ENCODE results near the gene TOGARAM2.

DNA sequence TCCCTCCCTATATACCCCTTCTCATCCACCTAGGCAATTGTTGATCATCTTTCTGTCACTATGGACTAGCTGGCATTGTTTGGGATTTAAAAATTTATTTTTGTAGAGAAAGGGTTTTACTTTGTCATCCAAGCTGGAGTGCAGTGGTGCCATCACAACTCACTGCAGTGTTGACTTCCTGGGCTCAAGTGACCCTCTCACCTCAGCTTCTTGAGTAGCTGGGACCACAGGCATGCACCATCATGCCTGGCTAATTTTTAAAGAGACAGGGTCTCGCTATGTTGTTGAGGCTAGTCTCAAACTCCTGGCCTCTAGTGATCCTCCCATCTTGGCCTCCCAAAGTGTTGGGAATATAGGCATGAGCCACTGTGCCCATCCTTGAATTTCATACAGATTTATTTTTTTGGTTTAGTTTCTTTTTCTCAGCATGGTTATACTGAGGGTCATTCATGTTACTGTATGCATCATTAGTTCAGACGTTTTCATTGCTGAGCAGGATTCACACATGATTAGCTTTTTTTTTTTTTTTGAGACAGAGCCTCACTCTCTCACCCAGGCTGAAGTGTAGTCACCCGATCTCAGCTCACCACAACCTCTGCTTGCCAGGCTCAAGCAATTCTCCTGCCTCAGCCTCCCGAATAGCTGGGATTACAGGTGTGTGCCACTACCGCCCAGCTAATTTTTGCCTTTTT, 101.9 kb downstream of the TOGARAM2 start:
- TF ChIP-seq, protein P1, sequence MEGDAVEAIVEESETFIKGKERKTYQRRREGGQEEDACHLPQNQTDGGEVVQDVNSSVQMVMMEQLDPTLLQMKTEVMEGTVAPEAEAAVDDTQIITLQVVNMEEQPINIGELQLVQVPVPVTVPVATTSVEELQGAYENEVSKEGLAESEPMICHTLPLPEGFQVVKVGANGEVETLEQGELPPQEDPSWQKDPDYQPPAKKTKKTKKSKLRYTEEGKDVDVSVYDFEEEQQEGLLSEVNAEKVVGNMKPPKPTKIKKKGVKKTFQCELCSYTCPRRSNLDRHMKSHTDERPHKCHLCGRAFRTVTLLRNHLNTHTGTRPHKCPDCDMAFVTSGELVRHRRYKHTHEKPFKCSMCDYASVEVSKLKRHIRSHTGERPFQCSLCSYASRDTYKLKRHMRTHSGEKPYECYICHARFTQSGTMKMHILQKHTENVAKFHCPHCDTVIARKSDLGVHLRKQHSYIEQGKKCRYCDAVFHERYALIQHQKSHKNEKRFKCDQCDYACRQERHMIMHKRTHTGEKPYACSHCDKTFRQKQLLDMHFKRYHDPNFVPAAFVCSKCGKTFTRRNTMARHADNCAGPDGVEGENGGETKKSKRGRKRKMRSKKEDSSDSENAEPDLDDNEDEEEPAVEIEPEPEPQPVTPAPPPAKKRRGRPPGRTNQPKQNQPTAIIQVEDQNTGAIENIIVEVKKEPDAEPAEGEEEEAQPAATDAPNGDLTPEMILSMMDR (IDR thresholded peaks at IDR 0.05) = no peak
- TF ChIP-seq POLR2A (IDR thresholded peaks at IDR 0.05) (no peak), EP300 (IDR thresholded peaks at IDR 0.05) (no peak)

Measured in gastroesophageal sphincter (tissue), 3 donors.